Right lobe of liver (tissue), 6 donors: ENCODE results near the gene UGT2A3. TPM values are rescaled to one million over a fixed set of nuclear protein-coding genes. Genes with fewer than 3 reads are reported as not detected.
A peak's percentile ranks its signal among the peaks of the same experiment; 100 is the strongest.
"Not testable (repeated sequence)": the region's sequence is repeated elsewhere in the genome, so short reads cannot be mapped to it uniquely, and the experiment has no call there.

Source experiments
- ATAC-seq, 4 donors: fragments of 200-7000 bp; cut with Tn5 transposase; one replicate each; pipeline ENCODE4 v1.9.1; 2020; ENCODE audit warnings: mild to moderate bottlenecking in 4 of 4, moderate library complexity in 4 of 4
- DNase-seq, 3 donors: peaks; one replicate each; pipeline ENCODE4 v3.0.0-alpha.2; 2020
- H3K27ac ChIP-seq, 3 donors: fragments of 200-600 bp; one replicate each; pipeline ENCODE4 v1.8.0; 2022
- H3K27me3 ChIP-seq, 2 donors: fragments of 200-600 bp; one replicate each; pipeline ENCODE4 v1.8.0; 2022
- H3K36me3 ChIP-seq, 4 donors: fragments of 200-600 bp; sonication (generic) in 1 of 4; one replicate each; pipeline versions ENCODE4 v1.5.1 to v1.8.0; 2017 to 2022; ENCODE audit warnings: control low read depth in 1 of 4
- H3K4me1 ChIP-seq, 4 donors: fragments of 200-600 bp; sonication (generic) in 1 of 4; one replicate each; pipeline versions ENCODE4 v1.5.1 to v1.8.0; 2017 to 2022; ENCODE audit warnings: control low read depth in 1 of 4
- H3K4me3 ChIP-seq, 3 donors: fragments of 200-600 bp; one replicate each; pipeline ENCODE4 v1.8.0; 2022
- H3K9me3 ChIP-seq, 4 donors: fragments of 200-600 bp; sonication (generic) in 1 of 4; one replicate each; pipeline versions ENCODE4 v1.5.1 to v1.8.0; 2017 to 2022; ENCODE audit warnings: control low read depth in 1 of 4
- POLR2A ChIP-seq: fragments of 450-650 bp; IDR thresholded peaks from one replicate; pipeline ENCODE4 v1.6.1; 2017; ENCODE audit warnings: antibody characterized with exemption, mild to moderate bottlenecking
- WGBS: methylation state at CpG from one replicate; pipeline ENCODE4 v1.1.6; 2018; ENCODE audit warnings: low coverage, low lambda C conversion rate; ENCODE audit not compliant: insufficient coverage; ENCODE audit errors: missing lambda C conversion rate; 5-methylcytosine and 5-hydroxymethylcytosine counted together
- intact Hi-C, 2 donors: fragments of 100-400 bp; cut with DNase I; formaldehyde crosslinking; loops; one replicate each; pipeline versions ENCODE4 v1.11.2 to v1.14.1; 2022
- total RNA-seq, 6 experiments: library from RNA; depleted of rRNA in 2 of 6; stranded (reverse); fragments of >200 nt in 2 of 6; fragmentation: NEBNext Ultra II Directional in 3 of 6; extraction: Animal tissue kit (Norgen Biotek cat#: 25700) in 3 of 6; gene quantifications; one replicate each; pipeline versions ENCODE4 v1.1.0 to v1.2.4, GENCODE V29; 2016 to 2023
- TF ChIP-seq, protein P1 (sequence below), 4 donors: fragments of 200-600 bp in 3 of 4; fragments of 450-650 bp in 1 of 4; IDR thresholded peaks; one replicate each; pipeline versions ENCODE4 v1.5.1 to v1.8.0; 2016 to 2022; ENCODE audit warnings: antibody characterized with exemption in 4 of 4, mild to moderate bottlenecking in 2 of 4
- donor health status: DM: no; HTN: yes; CAD: no.
- donor health status: DM: no; HTN: no; CAD: no.
- donor health status: DM: no; HTN: no; CAD: no.
- donor health status: DM: no; HTN: yes; CAD: no.
- donor health status: DM: no; HTN: yes; CAD: no.

The UGT2A3 gene
- total RNA-seq, 6 experiments from 2014 or later, result 17.5 to 45.2 (median 30.9) TPM

DNA sequence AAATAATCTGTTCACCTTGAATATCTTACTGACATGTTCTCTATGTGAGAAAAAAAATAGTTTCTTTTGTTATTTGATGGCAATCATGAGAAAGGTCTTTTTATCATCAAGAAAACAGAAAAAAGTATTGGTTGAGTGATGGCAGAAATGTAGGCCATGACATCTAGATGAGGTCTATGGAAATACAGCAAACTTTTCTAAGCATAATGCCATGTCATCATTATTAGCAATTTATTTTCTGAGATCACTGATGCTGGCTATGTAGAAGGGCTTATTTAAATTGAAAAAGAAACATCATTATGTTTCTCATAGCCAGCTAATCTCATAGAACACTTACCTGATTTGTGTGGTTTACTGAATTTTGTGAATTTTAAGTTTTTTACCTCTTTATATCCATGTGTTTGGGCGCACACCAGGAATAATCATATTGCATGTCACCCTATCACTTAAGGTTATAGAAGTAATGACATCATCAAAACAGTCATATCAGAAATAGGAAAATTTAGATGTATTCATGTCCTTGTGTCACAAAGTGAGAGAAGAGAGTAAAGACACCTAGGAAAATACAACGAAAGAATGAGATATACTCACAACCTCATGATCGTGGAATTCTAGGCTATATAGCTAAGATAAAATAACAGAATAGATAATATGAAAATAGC, 22.4 kb downstream of the UGT2A3 start:
- ATAC-seq (no peak), DNase-seq (no peak)
- intact Hi-C loops, result no loop called here
- Histone ChIP-seq H3K27ac (no peak overlapping the region), H3K4me1 (no peaks in the 10 kb centered on the region), H3K36me3 (peaks cover 0 to 3% (median 0%) of the 10 kb centered on the region in 4 donors), H3K9me3 (no peaks in the 10 kb centered on the region), H3K4me3 (no peak overlapping the region), H3K27me3 (no peaks in the 10 kb centered on the region)
- WGBS, result 60% methylated on average over 3 of the region's 3 CpGs
- TF ChIP-seq, protein P1, sequence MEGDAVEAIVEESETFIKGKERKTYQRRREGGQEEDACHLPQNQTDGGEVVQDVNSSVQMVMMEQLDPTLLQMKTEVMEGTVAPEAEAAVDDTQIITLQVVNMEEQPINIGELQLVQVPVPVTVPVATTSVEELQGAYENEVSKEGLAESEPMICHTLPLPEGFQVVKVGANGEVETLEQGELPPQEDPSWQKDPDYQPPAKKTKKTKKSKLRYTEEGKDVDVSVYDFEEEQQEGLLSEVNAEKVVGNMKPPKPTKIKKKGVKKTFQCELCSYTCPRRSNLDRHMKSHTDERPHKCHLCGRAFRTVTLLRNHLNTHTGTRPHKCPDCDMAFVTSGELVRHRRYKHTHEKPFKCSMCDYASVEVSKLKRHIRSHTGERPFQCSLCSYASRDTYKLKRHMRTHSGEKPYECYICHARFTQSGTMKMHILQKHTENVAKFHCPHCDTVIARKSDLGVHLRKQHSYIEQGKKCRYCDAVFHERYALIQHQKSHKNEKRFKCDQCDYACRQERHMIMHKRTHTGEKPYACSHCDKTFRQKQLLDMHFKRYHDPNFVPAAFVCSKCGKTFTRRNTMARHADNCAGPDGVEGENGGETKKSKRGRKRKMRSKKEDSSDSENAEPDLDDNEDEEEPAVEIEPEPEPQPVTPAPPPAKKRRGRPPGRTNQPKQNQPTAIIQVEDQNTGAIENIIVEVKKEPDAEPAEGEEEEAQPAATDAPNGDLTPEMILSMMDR (IDR thresholded peaks at IDR 0.05), result no peak
- TF ChIP-seq POLR2A, result no peak

DNA sequence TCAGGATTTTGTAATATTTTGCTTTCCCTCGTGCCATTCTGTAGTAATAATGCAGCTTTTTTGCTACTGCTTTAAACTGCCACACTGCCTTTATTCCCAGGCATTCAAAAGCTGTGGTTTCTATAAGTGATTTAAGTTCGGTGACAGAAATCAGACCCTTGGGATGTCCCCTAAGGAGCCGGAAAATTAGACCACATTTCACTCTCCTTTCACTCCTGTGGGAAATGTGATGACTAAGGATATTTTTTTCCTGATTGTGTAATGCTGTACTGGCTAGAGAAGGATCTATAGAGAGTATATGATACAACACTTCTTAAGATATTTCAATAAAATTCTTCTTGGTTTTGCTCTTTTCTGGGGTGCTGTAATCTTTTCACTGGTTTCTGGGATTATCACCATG, 24.4 kb downstream of the UGT2A3 start:
- WGBS, result 49% methylated on average over 3 of the region's 3 CpGs
- ATAC-seq, result peak in 3 of 4 donors; percentile 61 to 64 (median 61)
- TF ChIP-seq POLR2A, result no peak
- TF ChIP-seq, protein P1 (IDR thresholded peaks at IDR 0.05), result no peak

DNA sequence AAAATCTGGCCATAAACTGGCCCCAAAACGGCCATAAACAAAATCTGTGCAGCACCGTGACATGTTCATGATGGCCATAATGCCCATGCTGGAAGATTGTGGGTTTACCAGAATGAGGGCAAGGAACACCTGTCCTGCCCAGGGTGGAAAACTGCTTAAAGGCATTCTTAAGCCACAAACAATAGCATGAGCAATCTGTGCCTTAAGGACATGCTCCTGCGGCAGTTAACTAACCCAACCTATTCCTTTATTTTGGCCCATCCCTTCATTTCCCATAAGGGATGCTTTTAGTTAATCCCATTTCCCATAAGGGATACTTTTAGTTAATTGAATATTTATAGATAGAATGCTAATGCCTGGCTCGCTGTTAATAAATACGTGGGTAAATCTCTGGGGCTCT, 29.4 kb downstream of the UGT2A3 start:
- H3K4me1 ChIP-seq, H3K36me3 ChIP-seq, ATAC-seq, DNase-seq, H3K27me3 ChIP-seq, H3K4me3 ChIP-seq, H3K9me3 ChIP-seq, intact Hi-C loops, H3K27ac ChIP-seq: not testable (repeated sequence)
- WGBS, result 60% methylated on average over 5 of the region's 5 CpGs

More for the DNA sequence above, 24.4 kb downstream of the UGT2A3 start:
- no peaks in the 10 kb centered on the region for H3K27me3 ChIP-seq
- DNase-seq, result no peak
- no peaks in the 10 kb centered on the region for H3K9me3 ChIP-seq
- H3K4me1 ChIP-seq, result no peaks in the 10 kb centered on the region
- H3K4me3 ChIP-seq, result no peak overlapping the region
- no peak overlapping the region for H3K27ac ChIP-seq
- intact Hi-C loops, result no loop called here
- H3K36me3 ChIP-seq, result peaks cover 0 to 3% (median 0%) of the 10 kb centered on the region in 4 donors

DNA sequence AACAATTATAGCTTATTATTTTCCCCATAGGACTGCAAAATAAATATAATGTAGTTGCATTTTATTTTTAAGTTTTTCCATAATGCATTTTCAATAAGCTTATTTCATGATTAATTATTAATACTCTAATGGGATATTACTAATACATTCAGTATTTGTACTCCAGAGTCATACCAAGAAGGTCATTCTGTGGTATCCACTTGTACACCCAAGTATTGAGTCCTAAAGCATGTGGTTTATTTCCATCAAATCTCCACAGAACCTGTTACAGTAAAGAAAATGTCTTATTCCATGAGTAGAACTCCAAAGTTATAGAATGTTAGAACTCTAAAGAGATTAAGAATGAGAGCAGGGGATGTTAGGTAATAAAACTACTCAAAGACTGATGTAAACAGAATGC, 30.6 kb downstream of the UGT2A3 start:
- Histone ChIP-seq H3K4me3 (no peak overlapping the region), H3K4me1 (no peaks in the 10 kb centered on the region), H3K27ac (no peak overlapping the region), H3K27me3 (no peaks in the 10 kb centered on the region), H3K9me3 (no peaks in the 10 kb centered on the region), H3K36me3 (no peaks in the 10 kb centered on the region)
- no peak for TF ChIP-seq POLR2A
- TF ChIP-seq, protein P1 (IDR thresholded peaks at IDR 0.05), result no peak
- DNase-seq (no peak), ATAC-seq (no peak)
- intact Hi-C loops, result no loop called here

DNA sequence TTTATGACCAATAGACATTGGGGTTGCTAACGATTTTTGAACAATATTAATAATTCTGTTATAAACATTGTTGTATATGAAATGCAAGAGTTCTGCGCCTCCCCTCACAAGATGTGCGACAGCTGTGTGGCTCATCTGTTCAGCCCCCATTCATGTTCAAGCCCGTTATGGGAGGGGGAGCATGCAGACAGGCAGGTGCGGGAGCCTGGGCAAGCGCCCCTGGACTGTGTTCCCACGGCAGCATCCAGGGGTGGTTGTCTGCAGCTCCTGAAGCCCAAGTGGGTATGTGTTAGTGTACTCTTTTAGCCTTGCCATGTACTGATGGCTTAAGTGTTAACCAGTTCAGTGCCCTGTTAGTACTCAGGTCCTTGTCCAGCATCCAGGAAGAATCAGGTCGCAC, 34.6 kb downstream of the UGT2A3 start:
- Histone ChIP-seq H3K36me3 (no peaks in the 10 kb centered on the region), H3K9me3 (no peaks in the 10 kb centered on the region), H3K4me3 (no peak overlapping the region), H3K27ac (no peak overlapping the region), H3K4me1 (no peaks in the 10 kb centered on the region), H3K27me3 (no peaks in the 10 kb centered on the region)
- WGBS, result 100% methylated on average over 3 of the region's 8 CpGs
- ATAC-seq, result no peak
- TF ChIP-seq POLR2A, result no peak
- TF ChIP-seq, protein P1 (IDR thresholded peaks at IDR 0.05), result no peak
- intact Hi-C loops, result no loop called here
- DNase-seq, result no peak
